Left renal cortex interstitium (tissue), 4 donors: ENCODE results near the gene SSX2IP. TPM values are rescaled to one million over a fixed set of nuclear protein-coding genes. Genes with fewer than 3 reads are reported as not detected.
A peak's percentile ranks its signal among the peaks of the same experiment; 100 is the strongest.
"Not testable (repeated sequence)": the region's sequence is repeated elsewhere in the genome, so short reads cannot be mapped to it uniquely, and the experiment has no call there.

Experiments
- DNase-seq, 4 donors: peaks; one replicate each; pipeline ENCODE4 v3.0.0-alpha.2; 2013; ENCODE audit warnings: low read depth in 4 of 4, low spot score in 2 of 4, missing footprints in 1 of 4
- polyA plus RNA-seq, 4 donors: library from polyadenylated mRNA; unstranded; fragments of 120-200 nt; gene quantifications; one replicate each; pipeline ENCODE4 v1.2.1, GENCODE V29; 2013; ENCODE audit not compliant: insufficient read length in 4 of 4

Gene SSX2IP
- 10 to 100 TPM; 32.4 to 41.2 (median 35.5) TPM for polyA plus RNA-seq

- peak; percentile 82 to 95 (median 92) for DNase-seq
Observed at GRCh38 chr1:84690397-84691121, at the start of gene SSX2IP. TSS of gene SSX2IP (minus strand) at chr1:84690461. CDS start at chr1:84671219, 19,242 bp downstream.

- DNase-seq = no peak
Observed at GRCh38 chr1:84738237-84738636, 48.0 kb upstream of the SSX2IP start.

- DNase-seq = no peak
Observed at GRCh38 chr1:84737590-84737989, 47.3 kb upstream of the SSX2IP start.

GRCh38 chr1:84736944-84737343 lies 46.7 kb upstream of the SSX2IP start:
- DNase-seq = no peak

GRCh38 chr1:84736445-84736844 lies 46.2 kb upstream of the SSX2IP start:
- DNase-seq = no peak

- no peak for DNase-seq
Observed at GRCh38 chr1:84735483-84735882, 45.2 kb upstream of the SSX2IP start.

GRCh38 chr1:84732520-84732919 lies 42.3 kb upstream of the SSX2IP start:
- no peak for DNase-seq

DNA sequence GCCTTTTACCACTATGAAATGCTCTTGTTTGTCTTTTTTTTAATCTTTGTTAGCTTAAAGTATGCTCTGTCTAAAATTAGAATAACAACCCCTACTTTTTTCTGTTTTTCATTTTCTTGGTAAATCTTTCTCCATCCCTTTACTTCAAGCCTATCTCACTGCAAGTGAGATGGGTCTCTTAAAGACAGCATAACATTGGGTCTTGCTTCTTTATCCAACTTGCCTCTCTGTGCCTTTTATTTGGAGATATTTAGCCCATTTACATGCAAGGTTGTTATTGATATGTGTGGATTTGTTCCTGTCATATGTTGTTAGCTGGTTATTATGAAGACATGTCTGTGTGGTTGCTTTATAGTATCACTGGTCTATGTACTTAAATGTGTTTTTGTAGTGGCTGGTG lies 41.3 kb upstream of the SSX2IP start:
- no peak for DNase-seq

DNA sequence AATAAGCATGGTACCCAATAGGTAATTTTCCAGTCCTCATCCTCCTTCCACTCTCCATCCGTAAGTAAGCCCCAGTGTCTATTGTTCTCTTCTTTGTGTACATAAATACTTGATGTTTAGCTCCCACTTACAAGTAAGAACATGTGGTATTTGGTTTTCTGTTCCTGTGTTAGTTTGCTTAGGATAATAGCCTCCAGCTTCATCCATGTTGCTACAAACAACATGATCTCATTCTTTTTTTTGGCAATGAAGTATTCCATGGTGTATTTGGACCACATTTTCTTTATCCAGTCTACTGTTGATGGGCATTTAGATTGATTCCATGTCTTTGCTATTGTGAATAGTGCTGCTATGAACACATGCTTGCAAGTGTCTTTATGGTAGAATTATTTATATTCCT lies 37.5 kb upstream of the SSX2IP start:
- not testable (repeated sequence) for DNase-seq

GRCh38 chr1:84726593-84727499 lies 36.6 kb upstream of the SSX2IP start:
- no peak for DNase-seq

- no peak for DNase-seq
Observed at GRCh38 chr1:84724128-84724860, 34.0 kb upstream of the SSX2IP start.

GRCh38 chr1:84722794-84723193 lies 32.5 kb upstream of the SSX2IP start:
- no peak for DNase-seq

DNA sequence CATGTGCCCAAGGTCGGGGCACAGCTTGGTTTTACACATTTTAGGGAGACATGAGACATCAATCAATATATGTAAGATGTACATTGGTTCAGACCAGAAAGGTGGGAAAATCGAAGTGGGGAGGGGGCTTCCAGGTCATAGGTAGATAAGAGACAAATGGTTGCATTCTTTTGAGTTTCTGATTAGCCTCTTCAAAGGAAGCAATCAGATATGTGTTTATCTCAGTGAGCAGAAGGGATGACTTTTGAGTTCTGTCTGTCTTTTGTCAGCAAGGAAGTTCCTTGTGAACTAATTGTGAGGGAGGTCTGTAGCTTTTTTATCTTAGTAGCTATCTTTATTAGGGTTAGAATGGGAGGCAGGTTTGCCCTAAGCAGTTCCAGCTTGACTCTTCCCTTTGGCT lies 31.6 kb upstream of the SSX2IP start:
- DNase-seq = not testable (repeated sequence)

DNA sequence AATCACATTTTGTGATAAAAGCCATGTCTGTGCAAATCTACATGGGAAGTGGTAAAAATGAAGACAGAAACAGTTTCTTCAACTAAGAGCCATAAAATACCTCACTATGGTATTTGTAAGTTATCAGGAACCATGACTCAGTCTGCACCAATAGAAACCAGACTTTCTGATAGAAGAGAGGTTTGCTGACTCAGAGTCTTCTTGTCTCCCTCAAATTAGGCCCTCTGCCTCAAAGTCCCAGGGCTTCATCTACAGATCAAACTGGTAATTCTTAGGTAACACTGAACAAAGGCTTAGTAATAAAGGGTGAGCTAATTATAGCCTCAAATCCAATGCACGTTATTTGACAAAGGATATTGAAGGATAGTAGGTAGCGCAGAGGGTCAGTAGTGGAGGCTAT lies 30.9 kb upstream of the SSX2IP start:
- no peak for DNase-seq

DNA sequence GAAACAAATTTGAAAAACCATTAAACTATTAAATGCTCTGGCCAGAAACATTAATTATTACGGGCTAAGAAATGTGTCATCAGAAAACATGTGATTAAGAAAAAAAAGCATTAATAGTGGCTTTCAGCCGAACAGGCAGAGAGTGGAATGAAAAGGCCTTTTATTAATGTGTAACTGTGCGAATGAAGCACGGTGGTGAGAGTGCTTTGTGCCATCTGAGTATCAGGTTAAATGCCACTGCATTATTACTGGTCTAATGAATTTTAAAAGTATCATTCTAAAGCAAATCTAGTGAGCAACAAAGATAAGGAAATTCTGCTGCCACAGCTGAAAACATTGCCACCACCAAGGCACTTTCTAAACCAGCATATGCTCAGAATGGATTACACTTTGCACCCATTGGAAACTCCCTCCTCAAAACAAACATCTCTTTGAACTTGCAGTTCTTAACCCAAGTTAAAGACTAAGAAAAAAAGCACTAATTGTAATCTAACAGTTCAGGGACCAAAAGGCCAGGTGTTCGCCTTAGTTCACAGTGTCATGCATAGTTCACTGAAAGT lies 30.0 kb upstream of the SSX2IP start:
- DNase-seq = peak in 1 of 4 donors; percentile 12

GRCh38 chr1:84719543-84720217 lies 29.4 kb upstream of the SSX2IP start:
- DNase-seq = peak; percentile 36 to 65 (median 48)

DNA sequence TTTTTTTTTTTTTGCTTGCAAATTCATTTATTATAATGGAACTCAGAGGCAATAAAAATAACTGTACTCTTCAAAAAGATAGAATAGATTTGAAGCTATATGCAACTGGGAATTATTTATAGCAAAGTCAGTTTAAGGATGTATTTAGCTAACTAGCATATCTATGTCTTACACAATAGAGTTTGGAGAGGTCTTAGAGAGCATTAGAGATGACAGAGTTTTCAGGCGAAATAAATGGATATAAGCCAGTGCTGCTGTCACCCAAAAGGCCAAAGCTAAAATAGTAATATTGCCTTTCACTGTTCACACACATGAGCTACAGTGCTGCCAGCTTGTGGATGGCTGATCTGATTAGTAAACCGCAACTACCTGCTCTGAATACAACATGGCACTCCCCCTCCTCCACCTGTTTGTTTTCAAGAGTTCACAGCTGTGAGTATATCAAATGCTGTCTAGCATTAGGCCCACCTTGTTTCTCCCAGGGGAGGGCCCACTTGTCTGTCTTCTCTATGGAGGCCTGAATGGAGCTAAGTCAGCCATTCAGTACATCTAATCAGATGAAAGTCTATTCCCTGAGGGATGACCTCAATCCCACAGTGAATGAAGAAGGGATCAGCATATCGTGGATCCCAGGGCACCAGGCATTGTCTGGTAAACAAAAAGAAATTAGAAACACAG lies 25.2 kb upstream of the SSX2IP start:
- DNase-seq = no peak

DNA sequence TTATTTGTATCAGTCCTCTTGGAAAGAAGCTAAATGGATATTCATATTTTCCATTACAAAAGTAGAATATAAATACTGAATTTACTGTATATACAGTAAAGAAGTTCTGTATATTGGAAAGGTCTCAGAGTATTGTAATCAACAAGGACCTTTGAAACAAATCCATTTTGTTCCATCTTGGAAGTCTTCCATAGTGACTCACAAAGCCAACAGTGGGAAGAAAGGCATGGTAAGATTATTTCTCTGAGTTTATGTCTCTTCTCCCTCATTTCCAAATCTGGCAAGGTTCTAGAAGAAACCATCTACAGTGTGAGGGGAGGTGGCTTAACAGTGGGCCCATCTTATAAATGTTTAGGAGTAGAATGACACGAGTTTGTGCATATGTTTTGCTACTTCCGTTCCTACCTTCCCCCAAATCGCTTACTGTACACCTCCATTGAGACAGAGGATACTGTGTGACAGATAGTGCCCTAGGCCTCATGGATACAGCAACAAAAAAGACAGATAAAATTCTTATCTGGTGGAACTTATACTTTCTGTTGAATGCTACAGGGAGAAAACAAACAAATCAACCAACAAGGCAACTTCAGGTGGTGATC lies 22.1 kb upstream of the SSX2IP start:
- no peak for DNase-seq

DNA sequence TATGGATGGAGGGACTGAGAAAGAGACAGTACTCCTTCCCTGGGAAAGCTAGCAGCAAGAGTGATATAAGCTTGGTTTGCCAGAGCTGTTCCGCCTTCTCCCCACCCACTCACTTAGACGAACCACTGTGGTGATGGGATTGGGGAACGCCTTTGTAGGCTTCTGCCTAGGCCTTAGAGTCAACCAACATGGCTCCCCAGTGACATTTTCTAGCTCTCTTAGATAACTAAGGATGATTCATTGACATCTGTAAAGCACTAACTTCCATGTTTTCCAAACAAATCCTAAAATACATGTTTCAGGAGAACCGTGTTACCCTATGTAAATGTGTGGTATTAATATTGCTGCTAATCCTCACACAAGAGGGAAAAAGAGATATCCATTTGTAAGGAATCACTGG lies 21.6 kb upstream of the SSX2IP start:
- no peak for DNase-seq
